C1 segment of cervical spinal cord (tissue), 14 donors: ENCODE measurements around the gene FANCC.
"Not testable (repeated sequence)": the region's sequence is repeated elsewhere in the genome, so short reads cannot be mapped to it uniquely, and the experiment has no call there.

Experiments
- DNase-seq, 14 donors: peaks; one replicate each; lab custom pipeline; 2025; lab: John Stamatoyannopoulos, UW

Gene FANCC

GRCh38 chr9:95330720-95331404 is 13.4 kb upstream of the FANCC start:
- no peak for DNase-seq

DNA sequence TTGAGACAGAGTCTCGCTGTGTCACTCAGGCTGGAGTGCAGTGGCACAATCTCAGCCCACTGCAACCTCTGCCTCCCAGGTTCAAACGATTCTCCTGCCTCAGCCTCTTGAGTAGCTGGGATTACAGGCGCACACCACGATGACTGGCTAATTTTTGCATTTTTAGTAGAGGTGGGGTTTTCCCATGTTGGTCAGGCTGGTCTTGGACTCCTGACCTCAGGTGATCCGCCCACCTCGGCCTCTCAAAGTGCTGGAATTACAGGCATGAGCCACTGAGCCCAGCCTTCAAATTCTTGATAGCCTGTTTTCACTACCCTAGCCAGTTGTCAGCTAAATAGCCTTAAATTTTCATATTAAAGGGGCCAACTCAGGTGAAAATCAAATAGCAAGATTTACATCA is 11.6 kb upstream of the FANCC start:
- not testable (repeated sequence) for DNase-seq

DNA sequence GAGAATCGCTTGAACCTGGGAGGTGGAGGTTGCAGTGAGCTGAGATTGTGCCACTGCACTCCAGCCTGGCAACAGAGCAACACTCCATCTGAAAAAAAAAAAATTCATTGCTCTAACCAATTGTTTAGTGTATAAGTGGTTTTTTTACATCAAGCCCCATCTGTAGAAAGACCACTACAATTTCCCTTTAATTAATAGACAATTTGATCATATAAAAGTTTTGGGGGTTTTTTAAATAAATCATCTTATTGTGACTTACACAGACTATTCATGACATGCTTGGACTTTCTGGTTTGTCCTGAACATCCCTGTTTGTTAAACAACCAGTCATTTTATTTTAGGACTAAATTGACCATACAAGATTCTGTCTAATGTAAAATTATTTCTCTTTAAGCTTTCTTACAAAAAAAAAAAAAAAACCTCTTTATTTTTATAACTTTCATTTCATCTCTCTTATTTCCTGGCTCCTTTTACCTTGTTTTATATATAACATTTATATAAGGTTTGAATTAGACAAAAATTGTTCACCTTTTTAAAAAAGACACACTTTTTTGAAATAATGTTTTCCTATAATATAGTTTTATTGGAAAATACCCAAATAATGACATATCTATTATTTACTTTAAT is 9.8 kb upstream of the FANCC start:
- no peak for DNase-seq

GRCh38 chr9:95325221-95325620 is 7.7 kb upstream of the FANCC start:
- DNase-seq = no peak

DNA sequence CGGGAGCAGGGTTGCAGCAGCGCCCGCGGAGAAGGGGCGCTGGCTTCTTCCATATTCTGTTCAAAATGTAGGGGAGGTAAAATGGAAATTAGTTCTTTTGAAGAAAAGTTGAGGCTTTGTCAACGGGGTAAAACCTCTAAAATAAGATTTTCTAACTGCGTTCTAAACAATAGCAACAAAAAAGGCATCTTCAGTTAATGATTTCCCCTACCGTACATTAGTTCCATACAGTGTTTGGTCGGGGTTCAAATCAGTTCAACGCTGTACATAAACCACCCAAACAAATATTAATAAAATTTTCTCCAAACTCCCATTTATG is 343 bp upstream of the FANCC start:
- DNase-seq = no peak

GRCh38 chr9:95316794-95317118 is 753 bp downstream of the FANCC start:
- peak in 3 of 14 donors; percentile 63 to 82 (median 66) for DNase-seq

DNA sequence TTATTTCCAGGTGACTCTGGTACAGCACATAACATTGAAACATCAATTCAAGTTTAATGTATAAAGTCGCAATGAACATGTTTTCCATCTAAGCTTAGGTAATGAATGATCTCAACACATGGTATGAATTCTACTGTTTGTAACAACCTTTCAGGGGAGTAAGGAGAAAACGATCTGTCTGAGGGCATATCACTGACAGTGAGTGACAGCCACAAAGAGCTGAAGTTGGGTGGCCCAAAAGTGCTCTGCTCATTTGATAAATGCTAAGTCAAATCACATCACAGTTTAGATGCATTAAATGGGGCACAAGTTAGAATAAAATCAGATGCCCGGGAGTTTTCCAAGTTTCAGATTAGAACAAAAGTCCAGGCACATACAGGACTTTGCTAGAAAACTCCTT is 1.2 kb downstream of the FANCC start:
- DNase-seq = peak in 1 of 14 donors; percentile 4

DNA sequence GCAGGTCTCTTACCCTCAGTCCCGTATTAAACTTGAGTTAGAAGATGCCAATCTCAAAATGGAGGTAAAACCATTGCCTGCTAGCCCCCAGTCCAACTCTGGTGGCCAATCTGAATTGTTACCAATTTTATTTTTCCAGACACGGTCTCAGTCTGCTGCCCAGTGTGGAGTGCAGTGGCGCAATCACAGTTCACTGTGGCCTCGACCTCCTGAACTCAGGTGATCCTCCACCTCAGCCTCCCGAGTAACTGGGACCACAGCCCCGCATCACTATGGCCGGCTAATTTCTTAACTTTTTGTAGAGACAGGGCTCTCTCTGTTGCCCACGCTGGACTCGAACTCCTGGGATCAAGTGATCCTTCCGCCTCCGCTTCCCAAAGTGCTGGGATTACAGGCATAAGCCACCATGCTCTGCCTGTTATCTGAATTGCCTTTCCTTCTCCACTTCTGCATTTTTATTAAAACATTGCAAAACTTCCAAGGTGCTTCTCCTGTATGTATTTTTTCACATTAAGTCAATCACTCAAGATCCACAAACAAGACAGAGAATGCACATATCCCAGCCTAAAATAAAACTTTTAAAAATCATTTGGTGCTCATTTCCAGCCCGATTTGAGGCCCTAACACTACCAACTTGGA is 2.3 kb downstream of the FANCC start:
- no peak for DNase-seq

DNA sequence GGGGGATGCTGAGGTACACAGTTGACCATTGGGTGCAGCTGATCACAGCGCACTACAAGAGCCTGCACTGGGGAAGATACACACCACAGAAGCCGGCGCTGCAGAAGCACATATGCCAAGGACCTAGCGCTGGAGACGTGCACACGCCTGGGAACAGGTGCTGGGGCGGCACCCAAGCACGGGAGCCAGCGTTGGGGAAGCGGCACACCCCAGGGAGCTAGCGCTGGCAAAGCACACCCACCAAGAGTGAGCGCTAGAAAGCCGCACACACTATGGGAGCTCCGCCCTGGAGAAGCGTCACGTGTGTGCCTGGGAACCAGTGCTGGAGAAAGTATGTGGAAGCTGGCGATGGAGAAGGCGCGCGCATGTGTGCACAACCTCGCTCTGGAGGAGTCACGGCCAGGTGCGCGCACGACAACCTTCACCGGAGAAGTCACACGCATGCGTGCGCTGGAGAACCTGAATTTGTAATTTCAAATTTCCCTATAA is 4.5 kb downstream of the FANCC start:
- DNase-seq = peak in 4 of 14 donors; percentile 2 to 83 (median 6)

DNA sequence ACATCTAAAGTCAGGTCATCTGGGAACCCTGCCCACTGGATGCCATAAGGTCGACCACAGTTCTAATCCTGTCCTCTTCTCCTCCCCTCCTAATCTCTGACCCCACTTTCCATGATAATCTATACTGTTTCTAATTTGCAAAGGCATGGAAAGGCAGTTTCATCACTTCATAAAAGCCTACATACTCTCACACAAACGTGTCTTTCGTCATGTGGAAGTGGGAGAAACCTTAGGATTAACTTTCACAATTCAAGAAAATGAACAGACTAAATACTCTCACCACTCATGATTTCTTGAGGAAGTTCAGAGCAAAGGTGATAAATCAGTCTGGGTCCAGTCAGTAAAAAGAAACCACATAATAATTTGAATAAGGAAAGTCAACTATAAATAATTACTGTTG is 5.5 kb downstream of the FANCC start:
- no peak for DNase-seq

DNA sequence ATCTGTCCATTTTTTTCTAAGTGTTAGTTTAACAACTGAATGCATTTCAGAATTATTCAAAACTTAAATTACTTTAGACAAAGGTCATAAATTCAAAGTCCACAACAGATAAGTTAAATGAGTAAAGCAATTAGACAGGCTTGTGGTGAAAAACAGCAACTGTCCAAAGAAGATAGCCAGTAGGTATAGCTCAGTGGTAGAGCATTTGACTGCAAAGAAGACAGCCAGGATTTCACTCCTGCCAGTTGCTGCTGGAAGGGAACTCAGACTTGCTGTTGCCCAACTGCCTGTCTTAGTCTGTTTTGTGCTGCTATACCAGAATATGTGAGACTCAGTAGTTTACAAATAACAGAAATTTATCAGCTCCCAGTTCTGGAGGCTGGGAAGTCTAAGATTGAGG is 10.0 kb downstream of the FANCC start:
- DNase-seq = no peak

DNA sequence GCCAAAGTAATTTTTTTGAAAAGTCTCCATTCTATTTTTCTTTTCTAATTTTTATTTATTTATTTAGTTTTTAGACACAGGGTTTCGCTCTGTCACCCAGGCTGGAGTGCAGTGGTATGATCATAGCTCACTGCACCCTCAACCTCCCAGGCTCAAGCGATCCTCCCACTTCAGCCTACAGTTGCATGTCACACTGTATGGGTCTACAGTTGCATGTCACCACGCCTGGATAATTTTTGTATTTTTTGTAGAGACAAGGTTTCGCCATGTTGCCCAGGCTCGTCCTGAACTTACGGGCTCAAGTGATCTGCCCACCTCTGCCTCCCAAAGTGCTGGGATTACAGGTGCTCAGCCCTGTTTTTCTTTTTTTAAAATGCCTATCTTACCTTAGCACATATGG is 10.7 kb downstream of the FANCC start:
- DNase-seq = no peak

- DNase-seq = no peak
These were observed 11.6 kb downstream of the FANCC start for GRCh38 chr9:95305770-95306492.

- no peak for DNase-seq
These were observed 15.0 kb downstream of the FANCC start for GRCh38 chr9:95302479-95302878.

DNA sequence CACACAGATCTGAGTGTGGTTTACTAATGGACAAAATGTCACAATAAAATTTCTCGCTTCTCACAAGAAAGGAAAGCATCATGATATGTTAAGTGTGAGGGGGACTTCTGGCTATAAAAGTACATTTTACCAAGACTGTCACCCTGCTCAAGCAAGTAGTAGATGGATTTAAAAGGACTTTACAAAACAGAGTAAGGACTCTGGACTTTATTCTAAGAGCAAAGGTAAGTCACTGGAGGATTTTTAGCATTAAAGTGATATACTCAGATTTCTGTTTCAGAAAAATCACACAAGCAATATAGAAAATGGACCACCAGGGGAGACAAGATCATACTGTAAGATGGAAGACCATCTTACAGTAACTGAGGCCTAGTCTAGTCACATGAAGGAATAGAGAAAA is 19.7 kb downstream of the FANCC start:
- no peak for DNase-seq

DNA sequence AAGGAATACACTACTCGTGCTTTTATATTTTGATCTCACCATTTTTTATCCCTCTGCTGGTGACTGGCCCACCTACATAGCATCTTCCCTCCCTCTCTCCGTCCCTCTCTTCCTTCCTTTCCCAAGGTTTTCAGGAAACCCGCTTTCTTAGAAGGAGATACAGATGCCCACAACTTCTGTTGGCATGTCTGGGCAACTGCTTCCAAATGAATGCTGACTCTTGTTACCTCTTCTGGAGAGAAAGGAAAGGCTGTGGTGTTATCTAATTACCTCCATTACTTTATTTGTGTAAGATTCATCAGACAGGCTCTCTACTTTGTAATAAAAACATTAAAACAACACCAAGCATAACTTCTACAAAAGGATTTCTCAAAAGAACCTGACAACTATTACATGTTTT is 20.2 kb downstream of the FANCC start:
- no peak for DNase-seq

GRCh38 chr9:95296761-95297160 is 20.7 kb downstream of the FANCC start:
- DNase-seq = no peak

DNA sequence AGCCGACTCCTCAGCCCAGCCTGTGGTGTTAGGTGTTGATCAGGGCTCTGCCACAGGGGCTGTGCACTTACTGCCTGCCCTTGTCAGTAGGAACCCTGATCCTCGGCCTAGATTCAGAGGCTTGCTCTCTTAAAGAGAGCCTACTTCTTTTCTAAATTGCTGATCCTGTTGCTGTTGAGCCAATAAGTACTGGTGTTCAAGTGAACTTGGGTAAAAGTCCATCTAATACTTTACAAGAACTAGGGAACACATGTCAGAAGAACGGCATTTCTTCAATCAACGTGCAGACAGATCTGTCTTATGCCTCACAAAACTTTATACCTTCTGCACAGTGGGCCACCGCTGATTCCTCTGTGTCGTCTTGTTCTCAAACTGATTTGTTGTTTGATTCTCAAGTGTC is 24.2 kb downstream of the FANCC start:
- DNase-seq = not testable (repeated sequence)

- no peak for DNase-seq
These were observed 25.3 kb downstream of the FANCC start for GRCh38 chr9:95292226-95292625.

DNA sequence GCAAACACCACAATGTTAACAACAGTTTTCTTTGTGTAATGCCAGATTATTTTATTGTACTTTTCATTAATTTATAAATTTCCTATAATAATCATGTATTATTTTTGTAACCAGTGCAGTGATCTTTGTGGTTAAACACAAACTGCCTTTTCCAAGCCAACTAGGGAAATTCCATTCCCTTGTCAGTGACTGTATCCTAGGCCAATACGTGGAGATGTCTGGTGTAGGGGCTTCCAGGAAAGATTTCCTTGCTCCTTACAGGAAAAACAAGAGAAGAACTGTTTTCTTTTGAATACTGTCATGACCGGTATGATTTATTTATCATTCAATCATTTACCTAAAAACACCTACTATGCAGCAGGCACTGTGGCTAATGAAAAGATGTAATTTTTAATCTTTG is 31.4 kb downstream of the FANCC start:
- no peak for DNase-seq

GRCh38 chr9:95285307-95285706 is 32.2 kb downstream of the FANCC start:
- DNase-seq = no peak
